HepG2 (cell line): ENCODE results near the gene GABRB1. TPM values are rescaled to one million over a fixed set of nuclear protein-coding genes. Genes with fewer than 3 reads are reported as not detected.

Experiments
- ATAC-seq: fragments of 200-7000 bp; cut with Tn5 transposase; 3 replicates; pipeline ENCODE4 v1.9.1; 2020; ENCODE audit warnings: mild to moderate bottlenecking, moderate library complexity
- BruUV-seq: library from RNA; stranded (reverse); fragments of 400-500 nt; replicated peaks from 2 replicates; lab custom pipeline; 2021; lab: Mats Ljungman, UMichigan
- CTCF ChIA-PET: fragments of 300-600 bp; formaldehyde crosslinking; extraction: SDS; loops from one replicate; lab custom pipeline; 2021; ENCODE audit warnings: low total read pairs, inconsistent platforms, low intra/inter-chr PET ratio; lab: Yijun Ruan, JAX
- POLR2A ChIA-PET: fragments of 350-600 bp; sonication (Branson Sonifier 250); formaldehyde crosslinking; loops from one replicate; lab custom pipeline; 2020; ENCODE audit warnings: antibody characterized with exemption, inconsistent platforms; lab: Yijun Ruan, JAX
- DNase-seq: peaks from one replicate; pipeline ENCODE4 v3.0.0-alpha.2; 2015; ENCODE audit warnings: low spot score
- FAIRE-seq: peaks from 3 replicates; lab custom pipeline; 2011; peaks lifted over from hg19 to GRCh38; lab: Jason Lieb, UNC
- H2AFZ ChIP-seq: one replicate; pipeline ENCODE4 v1.6.1; 2011; ENCODE audit warnings: low read length, inconsistent platforms
- H3K27ac ChIP-seq: fragments of 300-600 bp; 3 replicates; pipeline ENCODE4 v1.8.0; 2011; ENCODE audit warnings: mixed run types, mild to moderate bottlenecking, mixed read lengths, low read length, inconsistent platforms; ENCODE audit not compliant: insufficient read depth; ENCODE audit errors: extremely low read length
- H3K27me3 ChIP-seq, 2 experiments: fragments of 200-600 bp in 1 of 2; 2 replicates in 1 of 2; 3 replicates in 1 of 2; pipeline versions ENCODE4 v1.6.0 to v1.8.0; 2011; ENCODE audit warnings: low read length in 2 of 2, mild to moderate bottlenecking in 2 of 2, moderate library complexity in 2 of 2, inconsistent platforms in 1 of 2; ENCODE audit not compliant: insufficient read depth in 2 of 2, control insufficient read depth in 1 of 2
- H3K36me3 ChIP-seq, 2 experiments: fragments of 200-600 bp in 1 of 2; replicated peaks in 1 of 2; 2 replicates in 1 of 2; 3 replicates in 1 of 2; pipeline versions ENCODE4 v1.5.1 to v1.8.0; 2011; ENCODE audit warnings: low read length in 2 of 2, inconsistent platforms in 1 of 2; ENCODE audit not compliant: insufficient read depth in 2 of 2, control insufficient read depth in 1 of 2
- H3K4me1 ChIP-seq: 2 replicates; pipeline ENCODE4 v1.5.1; 2012; ENCODE audit warnings: low read length, inconsistent platforms; ENCODE audit not compliant: insufficient read depth
- H3K4me2 ChIP-seq: 2 replicates; pipeline ENCODE4 v1.6.0; 2011; ENCODE audit warnings: low read depth, low read length, inconsistent platforms
- H3K4me3 ChIP-seq, 3 experiments: fragments of 200-600 bp in 1 of 3; sonication (generic), shearing (Covaris generic) in 1 of 3; replicated peaks in 1 of 3; 2 replicates each; pipeline ENCODE4 v1.5.1; 2011 to 2016; ENCODE audit warnings: low read length in 3 of 3, inconsistent platforms in 2 of 3, low read depth in 2 of 3, mild to moderate bottlenecking in 2 of 3, control low read depth in 1 of 3, mixed read lengths in 1 of 3; ENCODE audit not compliant: insufficient read depth in 1 of 3
- H3K79me2 ChIP-seq: one replicate; pipeline ENCODE4 v1.6.1; 2011; ENCODE audit warnings: low read length, inconsistent platforms; ENCODE audit not compliant: insufficient read depth
- H3K9ac ChIP-seq: 2 replicates; pipeline ENCODE4 v1.6.0; 2011; ENCODE audit warnings: mild to moderate bottlenecking, low read depth, low read length, inconsistent platforms; ENCODE audit not compliant: insufficient read depth
- H3K9me3 ChIP-seq: 2 replicates; pipeline ENCODE4 v1.5.1; 2012; ENCODE audit warnings: mild to moderate bottlenecking, low read length
- H4K20me1 ChIP-seq: 2 replicates; pipeline ENCODE4 v1.6.0; 2011; ENCODE audit warnings: inconsistent platforms, mild to moderate bottlenecking, low read length, moderate library complexity; ENCODE audit not compliant: insufficient read depth
- FUBP1 ChIP-seq: sonication (generic); formaldehyde crosslinking; IDR thresholded peaks from 2 replicates; pipeline ENCODE4 v1.5.1; 2020; ENCODE audit warnings: missing genetic modification reagents, mild to moderate bottlenecking, borderline replicate concordance
- HNF4A ChIP-seq: sonication (generic); formaldehyde crosslinking; IDR thresholded peaks from 2 replicates; pipeline ENCODE4 v1.4.0; 2020; ENCODE audit warnings: missing genetic modification reagents
- MLLT10 ChIP-seq: sonication (generic); formaldehyde crosslinking; IDR thresholded peaks from 2 replicates; pipeline ENCODE4 v1.4.0; 2020; ENCODE audit warnings: missing genetic modification reagents
- MXI1 ChIP-seq: IDR thresholded peaks from 3 replicates; pipeline ENCODE4 v1.6.1; 2012; ENCODE audit warnings: low read depth, low read length, inconsistent platforms, borderline replicate concordance
- RCOR2 ChIP-seq: IDR thresholded peaks from 2 replicates; pipeline ENCODE4 v1.6.1; 2016; ENCODE audit warnings: missing biosample characterization, missing genetic modification reagents
- STAG1 ChIP-seq: sonication (generic); formaldehyde crosslinking; IDR thresholded peaks from 2 replicates; pipeline ENCODE4 v1.4.0; 2020; ENCODE audit warnings: missing genetic modification reagents
- XBP1 ChIP-seq: sonication (generic); formaldehyde crosslinking; IDR thresholded peaks from 2 replicates; pipeline ENCODE4 v1.5.0; 2020; ENCODE audit warnings: missing genetic modification reagents
- ZNF510 ChIP-seq: sonication (generic); formaldehyde crosslinking; IDR thresholded peaks from 2 replicates; pipeline ENCODE4 v1.4.0; 2020; ENCODE audit warnings: low read depth, mild to moderate bottlenecking, missing genetic modification reagents
- ZNF597 ChIP-seq: sonication (generic); formaldehyde crosslinking; IDR thresholded peaks from 2 replicates; pipeline ENCODE4 v1.5.0; 2020; ENCODE audit warnings: missing genetic modification reagents
- ZNF724P ChIP-seq: sonication (generic); formaldehyde crosslinking; IDR thresholded peaks from 2 replicates; pipeline ENCODE4 v1.8.0; 2022; ENCODE audit warnings: missing genetic modification reagents, borderline replicate concordance
- ZNF749 ChIP-seq: sonication (generic); formaldehyde crosslinking; IDR thresholded peaks from 2 replicates; pipeline ENCODE4 v1.8.0; 2022; ENCODE audit warnings: mild to moderate bottlenecking, missing genetic modification reagents, moderate library complexity, borderline replicate concordance
- in situ Hi-C: cut with HindIII; loops from 2 replicates; pipeline ENCODE4 v1.10.0; 2017; ENCODE audit warnings: low pct_unique_long_range_greater_than_20kb; ENCODE audit not compliant: extremely low pct_ligation_motif_present
- intact Hi-C: fragments of 100-400 bp; cut with micrococcal nuclease; formaldehyde crosslinking; loops from one replicate; pipeline ENCODE4 v1.10.0; 2022; ENCODE audit not compliant: unreplicated experiment
- polyA plus RNA-seq, 8 experiments: library from polyadenylated mRNA; depleted of rRNA in 3 of 8; stranded (reverse) in 7 of 8; unstranded in 1 of 8; fragments of >200 nt; fragmentation: Illumina TruSeq in 4 of 8; extraction: Trizol in 4 of 8; gene quantifications; 2 replicates each; pipeline versions ENCODE4 v1.2.1 to v1.2.3, GENCODE V29; 2011 to 2016; ENCODE audit warnings: low read depth in 4 of 8, missing spikeins in 1 of 8, mixed read lengths in 1 of 8; ENCODE audit not compliant: insufficient read depth in 1 of 8
- total RNA-seq, 5 experiments: library from RNA; depleted of rRNA; stranded (reverse); fragments of >200 nt; fragmentation: Illumina TruSeq; extraction: Trizol; gene quantifications; 2 replicates each; pipeline ENCODE4 v1.2.3, GENCODE V29; 2016; ENCODE audit warnings: low read depth in 1 of 5

GABRB1 gene
- total and polyA plus RNA-seq, 2 of the 13 experiments (the other 11 are each of a cell fraction or from before 2014, with no cell fraction given): not detected

- H3K9me3 ChIP-seq: no peaks in the 10 kb centered on the region
- FAIRE-seq: no peak
- BruUV-seq: no TSS peak
Observed at GRCh38 chr4:47309165-47309564, 277.8 kb downstream of the GABRB1 start.

More at GRCh38 chr4:47309165-47309564, 277.8 kb downstream of the GABRB1 start:
- Histone ChIP-seq H4K20me1 (no peaks in the 10 kb centered on the region), H3K4me2 (no peak overlapping the region), H3K9ac (no peak overlapping the region), H3K27ac (no peak overlapping the region), H3K4me1 (no peaks in the 10 kb centered on the region), H3K27me3 (no peaks in the 10 kb centered on the region; a peak in 1 of 5 replicates), H2AFZ (no peak overlapping the region), H3K4me3 (no peak overlapping the region), H3K36me3 (no peaks in the 10 kb centered on the region), H3K79me2 (no peaks in the 10 kb centered on the region)
- POLR2A ChIA-PET: no interaction called here
- CTCF ChIA-PET: no interaction called here
- ATAC-seq (no peak), DNase-seq (no peak)
- intact Hi-C loops (no loop called here), in situ Hi-C loops (no loop called here)
- TF ChIP-seq ZNF597 (CRISPR knock-in tag) (no peak), MXI1 (no peak), STAG1 (no peak), ZNF510 (CRISPR knock-in tag) (no peak), ZNF749 (CRISPR knock-in tag) (no peak), FUBP1 (CRISPR knock-in tag) (no peak), RCOR2 (no peak), XBP1 (CRISPR knock-in tag) (no peak), ZNF724P (no peak), HNF4A (CRISPR knock-in tag) (no peak), MLLT10 (CRISPR knock-in tag) (no peak)
